ENCODE results near the gene RMND5B. TPM values are rescaled to one million over a fixed set of nuclear protein-coding genes. Genes with fewer than 3 reads are reported as not detected.
"Not testable (repeated sequence)": the region's sequence is repeated elsewhere in the genome, so short reads cannot be mapped to it uniquely, and the experiment has no call there.

The RMND5B gene
- total and polyA plus RNA-seq, 10 of the 15 experiments (the other 5 are each of a cell fraction or from before 2014, with no cell fraction given): 1.6 to 50.7 (median 30.9) TPM

GRCh38 chr5:178196986-178197385 is 66.2 kb downstream of the RMND5B start:
- H3K27me3 ChIP-seq (replicated peaks in 1 of 2; ENCODE audit: control insufficient read depth in 2 of 2, insufficient read depth in 2 of 2, low read length in 1 of 2): peaks cover 0 to 5% of the 10 kb centered on the region in 2 experiments; a peak in 3 of 4 replicates
- ChIA-PET POLR2A (interaction anchor here (0.6 kb wide), 1 partner anchor 647 kb away, joined by 3 read pairs; no protein-coding TSS in a partner anchor), SMC1A (ENCODE audit: uncharacterized antibody, unreplicated experiment) (no interaction called here), RAD21 (ENCODE audit: unreplicated experiment) (no interaction called here), CTCF (interaction anchor here (0.7 to 1.9 kb wide), 4 partner anchors 12 to 34 kb away, joined by 3 to 7 read pairs (median 3); no protein-coding TSS in a partner anchor)
- H3K27ac ChIP-seq (ENCODE audit: control insufficient read depth, insufficient read depth): no peak overlapping the region
- WGBS (ENCODE audit: insufficient coverage, insufficient replicate concordance, low lambda C conversion rate, missing lambda C conversion rate): 66% methylated on average over 8 of the region's 8 CpGs
- no peaks in the 10 kb centered on the region for H3K36me3 ChIP-seq (ENCODE audit: control insufficient read depth in 2 of 2, insufficient read depth in 2 of 2, low read length in 1 of 2)
- no peak for DNase-seq (ENCODE audit: low read depth, low spot score)
- no peak for TF ChIP-seq PAX8 (IDR thresholded peaks at IDR 0.05)
- no peak for TF ChIP-seq ETV6 (conservative IDR thresholded peaks at IDR 0.05 in 1 of 2, IDR thresholded peaks at IDR 0.05 in 1 of 2; ENCODE audit: borderline replicate concordance in 1 of 2, low read depth in 1 of 2)
- TF ChIP-seq BCL11A (IDR thresholded peaks at IDR 0.05; ENCODE audit: low read depth, low read length): no peak
- no peak for TF ChIP-seq MAX (IDR thresholded peaks at IDR 0.05; ENCODE audit: low read depth, low read length)
- no peak for TF ChIP-seq REST (IDR thresholded peaks at IDR 0.05; ENCODE audit: low read depth, low read length)
- no peak for TF ChIP-seq NR2C2 (IDR thresholded peaks at IDR 0.05; ENCODE audit: borderline replicate concordance, control insufficient read depth, insufficient read length, low read depth)
- TF ChIP-seq CTCF (IDR thresholded peaks at IDR 0.05 in 2 of 3, conservative IDR thresholded peaks at IDR 0.05 in 1 of 3; ENCODE audit: control insufficient read depth in 2 of 3, extremely low read depth in 1 of 3, insufficient read depth in 1 of 3, low read depth in 3 of 3, low read length in 3 of 3): peak; percentile 28 to 56 (median 53); a peak in 5 of 6 replicates
- no peak for FAIRE-seq
- ATAC-seq: peak; percentile 86
- no peaks in the 10 kb centered on the region for H3K9me3 ChIP-seq (replicated peaks; ENCODE audit: control insufficient read depth, insufficient read depth, low read length)
- H3K79me2 ChIP-seq (ENCODE audit: control insufficient read depth, insufficient read depth, low read length): no peaks in the 10 kb centered on the region
- intact Hi-C loops (cut with micrococcal nuclease; ENCODE audit: unreplicated experiment): no loop called here
- H3K4me3 ChIP-seq: no peak overlapping the region
- H4K20me1 ChIP-seq (ENCODE audit: control insufficient read depth, insufficient read depth): no peaks in the 10 kb centered on the region
- no peak overlapping the region for H3K9ac ChIP-seq (ENCODE audit: control insufficient read depth, insufficient read depth, low read length)
- no peaks in the 10 kb centered on the region for H3K4me1 ChIP-seq (ENCODE audit: control insufficient read depth, insufficient read depth, low read length)
- no peak overlapping the region for H3K4me2 ChIP-seq (ENCODE audit: control insufficient read depth, insufficient read depth)
- BruUV-seq (replicated peaks): no TSS peak
- in situ Hi-C loops (cut with MboI): no loop called here
- H2AFZ ChIP-seq (ENCODE audit: control insufficient read depth, low read depth, low read length): no peak overlapping the region

- H3K4me1 ChIP-seq (ENCODE audit: control insufficient read depth, insufficient read depth, low read length); H3K4me3 ChIP-seq; H3K27ac ChIP-seq (ENCODE audit: control insufficient read depth, insufficient read depth); H3K9me3 ChIP-seq (replicated peaks; ENCODE audit: control insufficient read depth, insufficient read depth, low read length); RAD21 ChIA-PET (ENCODE audit: unreplicated experiment); POLR2A ChIA-PET; H3K9ac ChIP-seq (ENCODE audit: control insufficient read depth, insufficient read depth, low read length); H3K27me3 ChIP-seq (replicated peaks in 1 of 2; ENCODE audit: control insufficient read depth in 2 of 2, insufficient read depth in 2 of 2, low read length in 1 of 2); intact Hi-C loops (cut with micrococcal nuclease; ENCODE audit: unreplicated experiment); in situ Hi-C loops (cut with MboI); H3K79me2 ChIP-seq (ENCODE audit: control insufficient read depth, insufficient read depth, low read length); DNase-seq (ENCODE audit: low read depth, low spot score); ATAC-seq; BruUV-seq (replicated peaks); SMC1A ChIA-PET (ENCODE audit: uncharacterized antibody, unreplicated experiment); H3K36me3 ChIP-seq (ENCODE audit: control insufficient read depth in 2 of 2, insufficient read depth in 2 of 2, low read length in 1 of 2); H4K20me1 ChIP-seq (ENCODE audit: control insufficient read depth, insufficient read depth); FAIRE-seq; H2AFZ ChIP-seq (ENCODE audit: control insufficient read depth, low read depth, low read length); H3K4me2 ChIP-seq (ENCODE audit: control insufficient read depth, insufficient read depth): not testable (repeated sequence)
- CTCF ChIA-PET: interaction anchor here (1.9 kb wide), 1 partner anchor 13 kb away, joined by 7 read pairs; no protein-coding TSS in a partner anchor
- WGBS (ENCODE audit: insufficient coverage, insufficient replicate concordance, low lambda C conversion rate, missing lambda C conversion rate): 54% methylated on average over 10 of the region's 11 CpGs
These were observed 67.3 kb downstream of the RMND5B start for GRCh38 chr5:178198151-178198550.

All from GM12878 (cell line).